Stimulated activated naive B cell treated with anti-CD40 and anti-IgM and Interleukin-4, amounts not matched to agents 10 μg/mL and 1 μg/mL and 100 μg/mL, for 72 hours (primary cell): ENCODE measurements around the gene ADH1C.

Source experiments
- ATAC-seq, 2 donors: fragments of 150-1000 bp; cut with Tn5 transposase; replicated peaks; 2 replicates each; pipeline ENCODE4 v1.10.0; 2021; ENCODE audit warnings: moderate library complexity in 1 of 2
- DNase-seq: peaks from one replicate; pipeline ENCODE4 v3.0.0; 2021
- H3K27ac Mint-ChIP-seq: one replicate; pipeline ENCODE4 v1.8.0; 2022; ENCODE audit warnings: mild to moderate bottlenecking, mixed read lengths
- H3K27me3 Mint-ChIP-seq, 2 donors: one replicate each; pipeline ENCODE4 v1.8.0; 2022; ENCODE audit warnings: mixed read lengths in 2 of 2
- H3K36me3 Mint-ChIP-seq, 2 donors: one replicate each; pipeline ENCODE4 v1.8.0; 2022; ENCODE audit warnings: mixed read lengths in 2 of 2, mild to moderate bottlenecking in 1 of 2
- H3K4me1 Mint-ChIP-seq, 2 donors: one replicate each; pipeline ENCODE4 v1.8.0; 2022; ENCODE audit warnings: mixed read lengths in 2 of 2, mild to moderate bottlenecking in 1 of 2
- H3K4me3 Mint-ChIP-seq, 2 donors: one replicate each; pipeline ENCODE4 v1.8.0; 2022; ENCODE audit warnings: mild to moderate bottlenecking in 2 of 2, mixed read lengths in 2 of 2, moderate library complexity in 1 of 2
- H3K9me3 Mint-ChIP-seq, 2 donors: one replicate each; pipeline ENCODE4 v1.8.0; 2022; ENCODE audit warnings: mixed read lengths in 2 of 2, mild to moderate bottlenecking in 1 of 2

The ADH1C gene

DNA sequence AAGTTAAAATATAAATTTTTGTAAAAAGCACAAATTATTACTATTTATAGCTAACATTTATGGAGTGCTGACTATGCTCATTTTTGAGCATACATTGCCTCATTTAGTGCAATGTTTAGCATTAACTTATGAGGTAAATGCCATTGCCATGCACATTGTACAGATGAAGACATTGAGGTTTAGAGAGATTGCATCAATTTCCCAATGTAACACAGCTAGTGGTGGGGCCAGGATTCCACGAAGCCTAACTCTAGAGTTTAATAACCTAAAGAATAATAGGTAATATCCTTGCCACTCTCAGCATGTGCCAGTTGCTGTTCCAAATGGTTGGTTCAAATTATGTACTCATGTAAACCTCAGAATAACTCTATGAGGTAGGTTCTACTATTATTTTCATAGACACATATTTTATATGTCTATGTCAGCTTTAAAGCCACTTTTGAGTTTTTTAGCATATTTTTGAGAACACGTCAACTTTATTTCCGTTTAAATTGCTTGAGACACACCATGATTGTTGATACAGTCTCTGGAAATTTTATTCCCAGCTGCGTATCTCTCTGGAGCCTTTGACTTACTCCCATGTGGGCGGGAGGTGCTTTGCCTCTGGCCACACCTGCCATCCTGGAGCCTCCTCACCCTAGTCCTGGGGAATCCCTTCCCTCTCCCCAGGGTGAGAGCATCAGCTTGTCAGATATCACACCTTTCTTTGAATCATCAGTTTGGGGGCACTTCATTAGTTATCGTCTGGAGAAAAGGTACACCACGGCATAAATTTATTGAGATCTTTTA is 51.0 kb downstream of the ADH1C start:
- Mint-ChIP-seq H3K9me3 (peaks cover 18 to 25% of the 10 kb centered on the region in 2 donors), H3K27ac (no peak overlapping the region), H3K27me3 (no peaks in the 10 kb centered on the region), H3K36me3 (no peaks in the 10 kb centered on the region), H3K4me3 (no peak overlapping the region), H3K4me1 (no peaks in the 10 kb centered on the region)
- ATAC-seq (no peak), DNase-seq (no peak)

DNA sequence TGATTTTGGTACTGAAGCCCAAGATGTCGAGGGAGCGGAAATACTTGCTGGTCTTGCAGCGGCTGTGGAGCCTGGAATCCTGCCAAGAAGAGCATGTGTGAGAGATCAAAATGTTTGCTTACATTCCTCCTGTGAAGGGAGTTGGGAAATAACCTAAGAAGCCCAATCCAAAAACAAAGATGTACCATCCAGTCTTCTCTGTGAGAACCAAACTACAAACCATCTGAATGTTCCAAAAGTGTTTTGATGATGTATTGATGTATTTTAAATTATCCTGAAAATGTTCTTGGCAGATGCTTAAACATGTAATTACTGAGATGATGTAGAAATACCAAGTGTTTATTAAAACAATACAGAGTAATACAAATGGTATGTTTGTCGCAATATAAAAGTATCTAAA is 51.6 kb downstream of the ADH1C start:
- Mint-ChIP-seq H3K9me3 (peaks cover 22 to 26% of the 10 kb centered on the region in 2 donors), H3K36me3 (no peaks in the 10 kb centered on the region), H3K4me3 (no peak overlapping the region), H3K27me3 (no peaks in the 10 kb centered on the region), H3K4me1 (no peaks in the 10 kb centered on the region), H3K27ac (no peak overlapping the region)
- DNase-seq = no peak
- ATAC-seq = no peak

DNA sequence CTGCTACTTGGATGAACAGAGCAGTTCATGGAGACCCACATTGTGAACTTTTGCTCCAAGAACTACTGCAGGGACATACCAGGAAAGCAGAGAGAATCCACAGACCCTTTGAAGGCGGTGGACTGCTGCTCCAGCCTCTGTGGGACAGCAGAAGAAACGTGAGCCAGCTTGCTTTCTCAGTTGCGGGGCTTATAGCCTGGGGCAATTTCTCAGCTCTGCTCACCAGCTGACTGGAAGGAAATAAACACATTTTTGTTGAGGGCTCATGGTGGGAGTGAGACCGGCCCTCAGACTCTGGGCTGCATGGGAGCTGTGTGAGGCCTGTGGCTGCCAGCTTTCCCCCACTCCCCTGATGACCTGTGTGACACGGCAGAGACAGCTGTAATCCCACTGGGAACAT is 59.2 kb downstream of the ADH1C start:
- peaks cover 19 to 25% of the 10 kb centered on the region in 2 donors for H3K9me3 Mint-ChIP-seq
- no peak for DNase-seq
- H3K27me3 Mint-ChIP-seq = no peaks in the 10 kb centered on the region
- H3K4me1 Mint-ChIP-seq = no peaks in the 10 kb centered on the region
- no peak for ATAC-seq
- H3K27ac Mint-ChIP-seq = no peak overlapping the region
- H3K4me3 Mint-ChIP-seq = no peak overlapping the region
- no peaks in the 10 kb centered on the region for H3K36me3 Mint-ChIP-seq

DNA sequence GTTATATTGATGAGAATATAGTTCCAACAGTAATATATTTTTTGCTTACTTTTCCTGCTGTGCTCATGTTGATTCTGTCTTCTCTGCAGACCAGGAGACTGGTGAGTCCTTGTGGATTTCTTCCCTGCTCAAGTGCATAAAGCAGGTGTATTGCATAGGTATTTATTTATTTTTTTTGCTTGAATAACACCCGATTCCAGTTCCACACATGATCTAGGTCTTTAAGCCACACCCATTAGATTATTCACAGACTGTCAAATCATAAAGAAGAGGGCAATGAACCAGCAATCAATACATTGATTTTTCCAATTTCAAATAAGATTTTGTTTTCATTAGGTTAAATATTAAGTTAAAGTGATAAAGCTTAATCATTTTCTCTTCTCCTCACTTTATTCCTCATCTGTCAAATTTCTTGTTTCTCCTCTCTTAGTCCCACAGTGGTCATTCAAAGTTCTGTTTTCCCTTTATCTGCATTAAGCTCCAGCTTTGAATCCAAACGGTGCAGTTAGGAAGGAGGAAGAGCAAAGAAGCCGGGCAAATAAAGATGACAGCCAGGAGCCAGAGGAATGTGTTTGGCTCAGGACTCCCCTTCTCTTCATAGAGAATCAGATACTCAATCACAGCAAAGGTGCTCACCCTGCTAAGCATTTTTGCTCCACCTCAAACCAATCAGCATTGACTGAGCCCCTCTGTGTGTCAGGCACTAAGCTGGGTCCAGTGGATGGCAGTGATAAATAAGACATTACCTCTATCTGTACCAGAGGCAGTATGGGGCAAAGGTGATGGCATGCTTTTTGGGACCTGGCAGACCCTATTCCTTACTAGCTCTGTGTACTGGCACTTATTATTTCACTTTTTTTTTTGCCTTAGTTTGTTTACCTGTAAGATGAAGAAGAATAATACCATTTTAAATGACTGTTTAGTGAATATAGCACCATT is 61.4 kb downstream of the ADH1C start, which contains the start of gene ADH1A:
Gene ADH1A, minus strand, starts transcription at position 138 of the 939 bp plus-strand sequence. Its CDS starts 71 bp downstream, at position 67.
- H3K27ac Mint-ChIP-seq = no peak within 1 kb of the TSS
- DNase-seq (no peak), ATAC-seq (no peak)
- H3K27me3 Mint-ChIP-seq = no peaks in the 10 kb centered on the region
- H3K4me3 Mint-ChIP-seq = no peak within 1 kb of the TSS
- peaks cover 8 to 11% of the 10 kb centered on the region in 2 donors for H3K9me3 Mint-ChIP-seq
- H3K4me1 Mint-ChIP-seq = no peaks in the 10 kb centered on the region
- H3K36me3 Mint-ChIP-seq = no peaks in the 10 kb centered on the region
